Urinary bladder (tissue), 2 donors: ENCODE results near the gene CSTF2. TPM values are rescaled to one million over a fixed set of nuclear protein-coding genes. Genes with fewer than 3 reads are reported as not detected.

Source experiments
- polyA plus RNA-seq: library from polyadenylated mRNA; stranded (reverse); fragments of 200-250 nt; gene quantifications from one replicate; pipeline ENCODE4 v1.2.3, GENCODE V29; 2013
- small RNA-seq: library from RNA; depleted of rRNA; stranded (forward); fragments of <200 nt; gene quantifications from one replicate; pipeline ENCODE3, GENCODE V24; 2014
- total RNA-seq: library from RNA; depleted of rRNA; stranded (reverse); fragments of >200 nt; gene quantifications from one replicate; pipeline ENCODE4 v1.2.3, GENCODE V29; 2014
- donor health status: healthy.

CSTF2 gene
- total and polyA plus RNA-seq, 2 donors: 8.6 to 10.4 TPM

Small RNA genes lying within 50 kb of the gene (small RNA-seq; reads per million reads assigned to genes)
- 0.09 reads per million for gene RF00411

Other genes with a start within 250 kb of the CSTF2 start
- 4.3 TPM for gene TNMD, start 235.5 kb upstream of the CSTF2 start, total RNA-seq
- gene TNMD, start 235.5 kb upstream of the CSTF2 start, polyA plus RNA-seq: 0.23 TPM
- gene TSPAN6, start 183.6 kb upstream of the CSTF2 start, total RNA-seq: 76.8 TPM
- gene TSPAN6, start 183.6 kb upstream of the CSTF2 start, polyA plus RNA-seq: 22.6 TPM
- 27.1 TPM for gene SRPX2, start 176.2 kb upstream of the CSTF2 start, total RNA-seq
- 26.4 TPM for gene SRPX2, start 176.2 kb upstream of the CSTF2 start, polyA plus RNA-seq
- 18.5 TPM for gene SYTL4, start 88.3 kb upstream of the CSTF2 start, total RNA-seq
- gene SYTL4, start 88.3 kb upstream of the CSTF2 start, polyA plus RNA-seq: 12.5 TPM
- gene NOX1, start 54.0 kb downstream of the CSTF2 start, total RNA-seq: 1.3 TPM
- 0.61 TPM for gene NOX1, start 54.0 kb downstream of the CSTF2 start, polyA plus RNA-seq
- gene XKRX, start 108.5 kb downstream of the CSTF2 start, total RNA-seq: 0.63 TPM
- 0.30 TPM for gene XKRX, start 108.5 kb downstream of the CSTF2 start, polyA plus RNA-seq
- gene ARL13A, start 149.3 kb downstream of the CSTF2 start, total RNA-seq: not detected
- gene ARL13A, start 149.3 kb downstream of the CSTF2 start, polyA plus RNA-seq: not detected
- 16.5 TPM for gene TRMT2B, start 231.7 kb downstream of the CSTF2 start, total RNA-seq
- gene TRMT2B, start 231.7 kb downstream of the CSTF2 start, polyA plus RNA-seq: 6.4 TPM